Karpas-422 (cell line): ENCODE data around the gene PLEKHA5. TPM values are rescaled to one million over a fixed set of nuclear protein-coding genes. Genes with fewer than 3 reads are reported as not detected.
"Not testable (repeated sequence)": the region's sequence is repeated elsewhere in the genome, so short reads cannot be mapped to it uniquely, and the experiment has no call there.

ENCODE experiments used
- DNase-seq: peaks from one replicate; pipeline ENCODE4 v3.0.0-alpha.2; 2015
- H2AFZ ChIP-seq: fragments of 200-600 bp; sonication (generic); 2 replicates; pipeline ENCODE4 v1.6.1; 2014; ENCODE audit warnings: antibody characterized with exemption, low read length, mixed read lengths
- H3K27ac ChIP-seq: fragments of 200-600 bp; sonication (generic); 2 replicates; pipeline ENCODE4 v1.5.1; 2014; ENCODE audit warnings: mild to moderate bottlenecking, low read length, moderate library complexity
- H3K27me3 ChIP-seq: fragments of 200-600 bp; sonication (generic); 2 replicates; pipeline ENCODE4 v1.6.1; 2014; ENCODE audit warnings: low read length, mixed read lengths
- H3K36me3 ChIP-seq: fragments of 200-600 bp; sonication (generic); 2 replicates; pipeline ENCODE4 v1.6.1; 2014; ENCODE audit warnings: low read length, mixed read lengths; ENCODE audit not compliant: insufficient read depth
- H3K4me1 ChIP-seq: fragments of 200-600 bp; sonication (generic); 2 replicates; pipeline ENCODE4 v1.6.1; 2014; ENCODE audit warnings: mild to moderate bottlenecking, low read length, mixed read lengths
- H3K4me2 ChIP-seq: fragments of 200-600 bp; sonication (generic); 2 replicates; pipeline ENCODE4 v1.6.1; 2014; ENCODE audit warnings: low read length, low read depth, mild to moderate bottlenecking; ENCODE audit not compliant: poor library complexity, severe bottlenecking
- H3K4me3 ChIP-seq: fragments of 200-600 bp; sonication (generic); 2 replicates; pipeline ENCODE4 v1.5.1; 2014; ENCODE audit warnings: mild to moderate bottlenecking, antibody characterized with exemption, low read length, mixed read lengths
- H3K79me2 ChIP-seq: fragments of 200-600 bp; sonication (generic); 2 replicates; pipeline ENCODE4 v1.6.1; 2014; ENCODE audit warnings: mild to moderate bottlenecking, low read length, mixed read lengths
- H3K9ac ChIP-seq: fragments of 200-600 bp; sonication (generic); 2 replicates; pipeline ENCODE4 v1.6.0; 2014; ENCODE audit warnings: low read length
- H3K9me2 ChIP-seq: fragments of 200-600 bp; sonication (generic), shearing (Covaris generic); replicated peaks from 2 replicates; pipeline ENCODE4 v1.6.0; 2014; ENCODE audit warnings: mild to moderate bottlenecking, low read length, moderate library complexity; ENCODE audit not compliant: insufficient read depth
- H3K9me3 ChIP-seq: fragments of 300-700, 200-600 bp; sonication (generic); 2 replicates; pipeline ENCODE4 v1.6.1; 2014; ENCODE audit warnings: low read length, mixed read lengths
- H4K20me1 ChIP-seq: fragments of 200-600 bp; sonication (generic); 2 replicates; pipeline ENCODE4 v1.6.1; 2014; ENCODE audit warnings: mild to moderate bottlenecking, antibody characterized with exemption, low read length, low read depth; ENCODE audit not compliant: insufficient read depth
- total RNA-seq: library from RNA; depleted of rRNA; stranded (reverse); fragments of >200 nt; shearing (Covaris generic); gene quantifications from 2 replicates; pipeline ENCODE4 v1.2.3, GENCODE V29; 2014; ENCODE audit warnings: low replicate concordance

The PLEKHA5 gene
- total RNA-seq, 1 experiment from 2014 or later: 189 TPM

GRCh38 chr12:19382111-19382526, 252.6 kb downstream of the PLEKHA5 start:
- Histone ChIP-seq H3K4me1 (no peaks in the 10 kb centered on the region), H2AFZ (no peak overlapping the region), H3K4me2 (no peak overlapping the region), H3K27me3 (no peaks in the 10 kb centered on the region), H3K9ac (no peak overlapping the region), H3K4me3 (no peak overlapping the region), H3K79me2 (no peaks in the 10 kb centered on the region), H3K27ac (no peak overlapping the region), H3K9me2 (no peaks in the 10 kb centered on the region), H3K9me3 (no peaks in the 10 kb centered on the region), H3K36me3 (0 out of 2 replicates have a peak, but pooled peaks cover 3% of the 10 kb centered on the region), H4K20me1 (no peaks in the 10 kb centered on the region)
- DNase-seq: no peak

- no peaks in the 10 kb centered on the region for H4K20me1 ChIP-seq
- H2AFZ ChIP-seq: no peak overlapping the region
- DNase-seq: no peak
- no peaks in the 10 kb centered on the region for H3K9me2 ChIP-seq
- H3K4me2 ChIP-seq: no peak overlapping the region
- H3K79me2 ChIP-seq: no peaks in the 10 kb centered on the region
- H3K9ac ChIP-seq: no peak overlapping the region
- no peaks in the 10 kb centered on the region for H3K9me3 ChIP-seq
- H3K36me3 ChIP-seq: 0 out of 2 replicates have a peak, but pooled peaks cover 3% of the 10 kb centered on the region
- H3K4me3 ChIP-seq: no peak overlapping the region
- no peaks in the 10 kb centered on the region for H3K4me1 ChIP-seq
- no peaks in the 10 kb centered on the region for H3K27me3 ChIP-seq
- H3K27ac ChIP-seq: no peak overlapping the region
Observed at GRCh38 chr12:19382563-19382962, 253.0 kb downstream of the PLEKHA5 start.

GRCh38 chr12:19387161-19387560, 257.6 kb downstream of the PLEKHA5 start:
- H4K20me1 ChIP-seq: no peaks in the 10 kb centered on the region
- no peaks in the 10 kb centered on the region for H3K27me3 ChIP-seq
- no peaks in the 10 kb centered on the region for H3K36me3 ChIP-seq
- no peaks in the 10 kb centered on the region for H3K9me2 ChIP-seq
- DNase-seq: no peak
- H3K9ac ChIP-seq: no peak overlapping the region
- H2AFZ ChIP-seq: no peak overlapping the region
- H3K9me3 ChIP-seq: no peaks in the 10 kb centered on the region
- H3K27ac ChIP-seq: no peak overlapping the region
- no peak overlapping the region for H3K4me3 ChIP-seq
- no peaks in the 10 kb centered on the region for H3K4me1 ChIP-seq
- H3K4me2 ChIP-seq: no peak overlapping the region
- no peaks in the 10 kb centered on the region for H3K79me2 ChIP-seq

GRCh38 chr12:19388131-19388549, 258.6 kb downstream of the PLEKHA5 start:
- Histone ChIP-seq H3K4me3 (no peak overlapping the region), H3K4me2 (no peak overlapping the region)
- DNase-seq: no peak

GRCh38 chr12:19390051-19390598, 260.6 kb downstream of the PLEKHA5 start:
- H3K9ac ChIP-seq: no peak overlapping the region
- DNase-seq: no peak
- H3K79me2 ChIP-seq: no peaks in the 10 kb centered on the region
- peaks cover 7% of the 10 kb centered on the region for H3K4me1 ChIP-seq
- H4K20me1 ChIP-seq: no peaks in the 10 kb centered on the region
- H3K9me3 ChIP-seq: no peaks in the 10 kb centered on the region
- no peaks in the 10 kb centered on the region for H3K27me3 ChIP-seq
- H3K4me2 ChIP-seq: no peak overlapping the region
- no peak overlapping the region for H3K27ac ChIP-seq
- no peak overlapping the region for H3K4me3 ChIP-seq
- H3K9me2 ChIP-seq: no peaks in the 10 kb centered on the region
- no peaks in the 10 kb centered on the region for H3K36me3 ChIP-seq
- H2AFZ ChIP-seq: no peak overlapping the region

More at GRCh38 chr12:19388131-19388549, 258.6 kb downstream of the PLEKHA5 start:
- Histone ChIP-seq H3K9me2 (no peaks in the 10 kb centered on the region), H3K9ac (no peak overlapping the region), H3K36me3 (no peaks in the 10 kb centered on the region), H3K9me3 (no peaks in the 10 kb centered on the region), H2AFZ (no peak overlapping the region), H4K20me1 (no peaks in the 10 kb centered on the region), H3K79me2 (no peaks in the 10 kb centered on the region), H3K27me3 (no peaks in the 10 kb centered on the region), H3K27ac (no peak overlapping the region), H3K4me1 (peaks cover 4% of the 10 kb centered on the region)

- not testable (repeated sequence) for H4K20me1 ChIP-seq, H2AFZ ChIP-seq, H3K9me2 ChIP-seq, H3K4me1 ChIP-seq, H3K9me3 ChIP-seq, H3K4me2 ChIP-seq, H3K9ac ChIP-seq, H3K27ac ChIP-seq, H3K4me3 ChIP-seq, H3K79me2 ChIP-seq, DNase-seq, H3K27me3 ChIP-seq, H3K36me3 ChIP-seq
Observed at GRCh38 chr12:19392644-19393043, 263.1 kb downstream of the PLEKHA5 start.

- H3K4me1 ChIP-seq: peaks cover 7% of the 10 kb centered on the region
- no peaks in the 10 kb centered on the region for H3K9me3 ChIP-seq
- no peak overlapping the region for H3K4me3 ChIP-seq
- no peaks in the 10 kb centered on the region for H3K9me2 ChIP-seq
- no peak overlapping the region for H3K27ac ChIP-seq
- no peak overlapping the region for H3K9ac ChIP-seq
- H3K79me2 ChIP-seq: no peaks in the 10 kb centered on the region
- H3K27me3 ChIP-seq: no peaks in the 10 kb centered on the region
- no peak overlapping the region for H2AFZ ChIP-seq
- DNase-seq: no peak
- H3K36me3 ChIP-seq: no peaks in the 10 kb centered on the region
- H4K20me1 ChIP-seq: no peaks in the 10 kb centered on the region
- no peak overlapping the region for H3K4me2 ChIP-seq
Observed at GRCh38 chr12:19394385-19394784, 264.9 kb downstream of the PLEKHA5 start.

- H3K79me2 ChIP-seq: no peaks in the 10 kb centered on the region
- no peak overlapping the region for H2AFZ ChIP-seq
- H3K9me3 ChIP-seq: no peaks in the 10 kb centered on the region
- no peaks in the 10 kb centered on the region for H3K9me2 ChIP-seq
- no peak overlapping the region for H3K4me2 ChIP-seq
- no peaks in the 10 kb centered on the region for H3K27me3 ChIP-seq
- DNase-seq: no peak
- no peak overlapping the region for H3K9ac ChIP-seq
- H3K4me3 ChIP-seq: no peak overlapping the region
- no peaks in the 10 kb centered on the region for H4K20me1 ChIP-seq
- H3K27ac ChIP-seq: no peak overlapping the region
- H3K4me1 ChIP-seq: peaks cover 7% of the 10 kb centered on the region
- H3K36me3 ChIP-seq: no peaks in the 10 kb centered on the region
Observed at GRCh38 chr12:19397534-19397933, 268.0 kb downstream of the PLEKHA5 start.
